Activated T-cell treated with anti-CD3 and anti-CD28 coated beads, Interleukin-2, amount 50 U/mL, for 72 hours (primary cell): ENCODE measurements around the gene NF1. TPM values are rescaled to one million over a fixed set of nuclear protein-coding genes. Genes with fewer than 3 reads are reported as not detected.
"Not testable (repeated sequence)": the region's sequence is repeated elsewhere in the genome, so short reads cannot be mapped to it uniquely, and the experiment has no call there.

Source experiments
- ATAC-seq, 2 donors: fragments of 150-1000 bp; cut with Tn5 transposase; replicated peaks in 1 of 2; 2 replicates each; pipeline ENCODE4 v1.10.0; 2021; ENCODE audit warnings: moderate library complexity in 2 of 2, mild to moderate bottlenecking in 1 of 2
- DNase-seq, 2 donors: peaks; one replicate each; pipeline ENCODE4 v3.0.0; 2021 to 2022; ENCODE audit warnings: mixed read lengths in 1 of 2
- H3K27ac Mint-ChIP-seq: one replicate; pipeline ENCODE4 v1.8.0; 2022; ENCODE audit warnings: mild to moderate bottlenecking, moderate library complexity, mixed read lengths
- H3K27me3 Mint-ChIP-seq: one replicate; pipeline ENCODE4 v1.8.0; 2022; ENCODE audit warnings: low read depth, mixed read lengths
- H3K36me3 Mint-ChIP-seq, 2 donors: one replicate each; pipeline ENCODE4 v1.8.0; 2022; ENCODE audit warnings: mixed read lengths in 2 of 2, mild to moderate bottlenecking in 1 of 2; ENCODE audit not compliant: insufficient read depth in 2 of 2
- H3K4me1 Mint-ChIP-seq: one replicate; pipeline ENCODE4 v1.8.0; 2022; ENCODE audit warnings: low read depth, mixed read lengths
- H3K4me3 Mint-ChIP-seq, 2 donors: one replicate each; pipeline ENCODE4 v1.8.0; 2022; ENCODE audit warnings: mild to moderate bottlenecking in 2 of 2, mixed read lengths in 2 of 2, moderate library complexity in 2 of 2
- H3K9me3 Mint-ChIP-seq, 2 donors: one replicate each; pipeline ENCODE4 v1.8.0; 2022; ENCODE audit warnings: mixed read lengths in 2 of 2
- total RNA-seq, 2 donors: library from RNA; stranded (reverse); gene quantifications; one replicate each; pipeline ENCODE4 v1.2.3, GENCODE V29; 2022

Gene NF1
- 10 to 100 TPM; 26.4 to 26.9 TPM for total RNA-seq

GRCh38 chr17:31094600-31095235 lies at the start of gene NF1:
TSS of gene NF1 (plus strand) at chr17:31094977. CDS start at chr17:31095310, 333 bp downstream.
- H3K4me1 Mint-ChIP-seq = peaks cover 12% of the 10 kb centered on the region
- H3K27me3 Mint-ChIP-seq = no peaks in the 10 kb centered on the region
- H3K9me3 Mint-ChIP-seq = no peaks in the 10 kb centered on the region
- peak within 1 kb of the TSS; percentile 80 for H3K27ac Mint-ChIP-seq
- H3K36me3 Mint-ChIP-seq = no peaks in the 10 kb centered on the region
- peak; percentile 82 to 87 for ATAC-seq
- DNase-seq = peak; percentile 87 to 88
- peak within 1 kb of the TSS; percentile 91 to 98 for H3K4me3 Mint-ChIP-seq

- H3K27ac Mint-ChIP-seq, H3K9me3 Mint-ChIP-seq, H3K4me3 Mint-ChIP-seq, H3K4me1 Mint-ChIP-seq, DNase-seq, H3K27me3 Mint-ChIP-seq, ATAC-seq, H3K36me3 Mint-ChIP-seq: not testable (repeated sequence)
These were observed 47.8 kb upstream of the NF1 start for GRCh38 chr17:31046856-31047425.

- Mint-ChIP-seq H3K9me3 (peaks cover 0 to 2% of the 10 kb centered on the region in 2 donors), H3K27me3 (no peaks in the 10 kb centered on the region), H3K36me3 (peaks cover 0 to 2% of the 10 kb centered on the region in 2 donors), H3K4me1 (peaks cover 14% of the 10 kb centered on the region), H3K4me3 (no peak overlapping the region), H3K27ac (no peak overlapping the region)
- ATAC-seq (no peak), DNase-seq (no peak)
These were observed 46.6 kb upstream of the NF1 start for GRCh38 chr17:31048142-31048541.

- DNase-seq = no peak
- Mint-ChIP-seq H3K27me3 (no peaks in the 10 kb centered on the region), H3K27ac (no peak overlapping the region), H3K36me3 (peaks cover 0 to 2% of the 10 kb centered on the region in 2 donors), H3K4me1 (peaks cover 14% of the 10 kb centered on the region), H3K4me3 (no peak overlapping the region), H3K9me3 (peaks cover 0 to 2% of the 10 kb centered on the region in 2 donors)
- ATAC-seq = peak in 1 of 2 donors; percentile 48
These were observed 46.0 kb upstream of the NF1 start for GRCh38 chr17:31048780-31049179.

GRCh38 chr17:31050948-31051347 lies 43.8 kb upstream of the NF1 start:
- Mint-ChIP-seq H3K27ac (no peak overlapping the region), H3K4me1 (peaks cover 14% of the 10 kb centered on the region)

GRCh38 chr17:31051506-31051905 lies 43.3 kb upstream of the NF1 start:
- H3K4me1 Mint-ChIP-seq = peaks cover 14% of the 10 kb centered on the region
- no peaks in the 10 kb centered on the region for H3K27me3 Mint-ChIP-seq
- no peak for ATAC-seq
- peaks cover 0 to 2% of the 10 kb centered on the region in 2 donors for H3K9me3 Mint-ChIP-seq
- no peak for DNase-seq
- H3K27ac Mint-ChIP-seq = no peak overlapping the region
- peaks cover 0 to 2% of the 10 kb centered on the region in 2 donors for H3K36me3 Mint-ChIP-seq
- no peak overlapping the region for H3K4me3 Mint-ChIP-seq

More at GRCh38 chr17:31050948-31051347, 43.8 kb upstream of the NF1 start:
- DNase-seq = no peak
- ATAC-seq = no peak
- H3K27me3 Mint-ChIP-seq = no peaks in the 10 kb centered on the region
- no peak overlapping the region for H3K4me3 Mint-ChIP-seq
- peaks cover 0 to 2% of the 10 kb centered on the region in 2 donors for H3K9me3 Mint-ChIP-seq
- H3K36me3 Mint-ChIP-seq = peaks cover 0 to 2% of the 10 kb centered on the region in 2 donors

GRCh38 chr17:31052187-31052889 lies 42.4 kb upstream of the NF1 start:
- H3K4me3 Mint-ChIP-seq = peak overlapping the region in 1 of 2 donors; percentile 40
- no peaks in the 10 kb centered on the region for H3K27me3 Mint-ChIP-seq
- ATAC-seq = peak in 1 of 2 donors; percentile 28
- peaks cover 0 to 2% of the 10 kb centered on the region in 2 donors for H3K9me3 Mint-ChIP-seq
- H3K36me3 Mint-ChIP-seq = peaks cover 0 to 2% of the 10 kb centered on the region in 2 donors
- peaks cover 14% of the 10 kb centered on the region for H3K4me1 Mint-ChIP-seq
- DNase-seq = no peak
- H3K27ac Mint-ChIP-seq = peak overlapping the region; percentile 30

- H3K4me3 Mint-ChIP-seq = no peak overlapping the region
- H3K27ac Mint-ChIP-seq = no peak overlapping the region
- ATAC-seq = no peak
- peaks cover 0 to 2% of the 10 kb centered on the region in 2 donors for H3K9me3 Mint-ChIP-seq
- H3K4me1 Mint-ChIP-seq = peaks cover 14% of the 10 kb centered on the region
- DNase-seq = no peak
- H3K36me3 Mint-ChIP-seq = peaks cover 0 to 2% of the 10 kb centered on the region in 2 donors
- H3K27me3 Mint-ChIP-seq = no peaks in the 10 kb centered on the region
These were observed 41.7 kb upstream of the NF1 start for GRCh38 chr17:31053071-31053470.

GRCh38 chr17:31054761-31055160 lies 40.0 kb upstream of the NF1 start:
- H3K27me3 Mint-ChIP-seq = no peaks in the 10 kb centered on the region
- DNase-seq = no peak
- H3K4me1 Mint-ChIP-seq = peaks cover 14% of the 10 kb centered on the region
- no peak overlapping the region for H3K27ac Mint-ChIP-seq
- ATAC-seq = no peak
- H3K4me3 Mint-ChIP-seq = no peak overlapping the region
- peaks cover 0 to 2% of the 10 kb centered on the region in 2 donors for H3K36me3 Mint-ChIP-seq
- H3K9me3 Mint-ChIP-seq = peaks cover 0 to 2% of the 10 kb centered on the region in 2 donors

- Mint-ChIP-seq H3K36me3 (no peaks in the 10 kb centered on the region), H3K27me3 (no peaks in the 10 kb centered on the region)
- ATAC-seq = no peak
These were observed 35.8 kb upstream of the NF1 start for GRCh38 chr17:31058976-31059375.

GRCh38 chr17:31060791-31061550 lies 33.8 kb upstream of the NF1 start:
- no peak overlapping the region for H3K4me3 Mint-ChIP-seq
- no peaks in the 10 kb centered on the region for H3K9me3 Mint-ChIP-seq
- no peaks in the 10 kb centered on the region for H3K27me3 Mint-ChIP-seq
- no peak overlapping the region for H3K27ac Mint-ChIP-seq
- ATAC-seq (peak; percentile 64 to 78), DNase-seq (no peak)
- H3K36me3 Mint-ChIP-seq = no peaks in the 10 kb centered on the region
- no peaks in the 10 kb centered on the region for H3K4me1 Mint-ChIP-seq

More at GRCh38 chr17:31058976-31059375, 35.8 kb upstream of the NF1 start:
- Mint-ChIP-seq H3K4me3 (no peak overlapping the region), H3K4me1 (no peaks in the 10 kb centered on the region), H3K9me3 (no peaks in the 10 kb centered on the region), H3K27ac (no peak overlapping the region)
- DNase-seq = no peak

GRCh38 chr17:31061678-31062077 lies 33.1 kb upstream of the NF1 start:
- DNase-seq (peak; percentile 12 to 27), ATAC-seq (peak in 1 of 2 donors; percentile 46)
- H3K4me1 Mint-ChIP-seq = no peaks in the 10 kb centered on the region
- no peak overlapping the region for H3K4me3 Mint-ChIP-seq
- H3K36me3 Mint-ChIP-seq = no peaks in the 10 kb centered on the region
- H3K27me3 Mint-ChIP-seq = no peaks in the 10 kb centered on the region
- H3K27ac Mint-ChIP-seq = no peak overlapping the region
- H3K9me3 Mint-ChIP-seq = no peaks in the 10 kb centered on the region

GRCh38 chr17:31062346-31062745 lies 32.4 kb upstream of the NF1 start:
- Mint-ChIP-seq H3K4me3 (no peak overlapping the region), H3K27me3 (no peaks in the 10 kb centered on the region), H3K4me1 (no peaks in the 10 kb centered on the region), H3K9me3 (no peaks in the 10 kb centered on the region), H3K36me3 (no peaks in the 10 kb centered on the region), H3K27ac (no peak overlapping the region)
- DNase-seq (no peak), ATAC-seq (no peak)
